SJSA1 (cell line): ENCODE measurements around the gene UPK1B. TPM values are rescaled to one million over a fixed set of nuclear protein-coding genes. Genes with fewer than 3 reads are reported as not detected.
A peak's percentile ranks its signal among the peaks of the same experiment; 100 is the strongest.

Experiments used
- DNase-seq, 2 experiments: peaks; one replicate each; pipeline ENCODE4 v3.0.0-alpha.2; 2015 to 2020; ENCODE audit warnings: low spot score in 2 of 2, low read depth in 1 of 2
- H3K27ac ChIP-seq: fragments of 250-450 bp; sonication (Bioruptor Pico); 2 replicates; pipeline ENCODE4 v1.5.1; 2020; ENCODE audit warnings: mild to moderate bottlenecking, moderate library complexity
- H3K27me3 ChIP-seq: fragments of 250-450 bp; sonication (Bioruptor Pico); replicated peaks from 2 replicates; pipeline ENCODE4 v1.5.1; 2020; ENCODE audit warnings: mild to moderate bottlenecking, moderate library complexity
- H3K36me3 ChIP-seq: fragments of 250-450 bp; sonication (Bioruptor Pico); 2 replicates; pipeline ENCODE4 v1.5.1; 2020; ENCODE audit warnings: mild to moderate bottlenecking
- H3K4me1 ChIP-seq: fragments of 250-450 bp; sonication (Bioruptor Pico); replicated peaks from 2 replicates; pipeline ENCODE4 v1.6.1; 2021; ENCODE audit warnings: mild to moderate bottlenecking
- H3K4me3 ChIP-seq: fragments of 250-450 bp; sonication (Bioruptor Pico); 2 replicates; pipeline ENCODE4 v1.5.1; 2020; ENCODE audit warnings: mild to moderate bottlenecking
- H3K9me3 ChIP-seq: fragments of 250-450 bp; sonication (Bioruptor Pico); replicated peaks from 2 replicates; pipeline ENCODE4 v1.5.1; 2020; ENCODE audit warnings: mild to moderate bottlenecking
- total RNA-seq: library from RNA; depleted of rRNA; stranded (reverse); fragments of >200 nt; shearing (Covaris generic); gene quantifications from 2 replicates; pipeline ENCODE4 v1.2.3, GENCODE V29; 2014

The UPK1B gene
- total RNA-seq, 1 experiment from 2014 or later: 0.18 TPM

- Histone ChIP-seq H3K27ac (no peak overlapping the region), H3K9me3 (no peaks in the 10 kb centered on the region), H3K36me3 (peaks cover 60% of the 10 kb centered on the region), H3K4me1 (no peaks in the 10 kb centered on the region), H3K27me3 (no peaks in the 10 kb centered on the region), H3K4me3 (no peak overlapping the region)
- DNase-seq: no peak
Observed at GRCh38 chr3:119221779-119222320, 48.5 kb downstream of the UPK1B start.

- DNase-seq: no peak
- no peaks in the 10 kb centered on the region for H3K9me3 ChIP-seq
- no peaks in the 10 kb centered on the region for H3K27me3 ChIP-seq
- peaks cover 64% of the 10 kb centered on the region for H3K36me3 ChIP-seq
- H3K4me3 ChIP-seq: no peak overlapping the region
- no peaks in the 10 kb centered on the region for H3K4me1 ChIP-seq
- no peak overlapping the region for H3K27ac ChIP-seq
Observed at GRCh38 chr3:119222391-119222790, 49.0 kb downstream of the UPK1B start.

GRCh38 chr3:119223511-119223910 lies 50.1 kb downstream of the UPK1B start:
- Histone ChIP-seq H3K4me1 (0 out of 2 replicates have a peak, but pooled peaks cover 2% of the 10 kb centered on the region), H3K9me3 (no peaks in the 10 kb centered on the region), H3K27ac (no peak overlapping the region), H3K36me3 (peaks cover 67% of the 10 kb centered on the region), H3K4me3 (no peak overlapping the region), H3K27me3 (no peaks in the 10 kb centered on the region)
- no peak for DNase-seq

GRCh38 chr3:119225121-119225520 lies 51.7 kb downstream of the UPK1B start:
- Histone ChIP-seq H3K27me3 (no peaks in the 10 kb centered on the region), H3K27ac (no peak overlapping the region), H3K9me3 (no peaks in the 10 kb centered on the region), H3K4me3 (no peak overlapping the region), H3K36me3 (peaks cover 71% of the 10 kb centered on the region), H3K4me1 (0 out of 2 replicates have a peak, but pooled peaks cover 2% of the 10 kb centered on the region)
- no peak for DNase-seq

- Histone ChIP-seq H3K27ac (no peak overlapping the region), H3K4me3 (no peak overlapping the region), H3K4me1 (0 out of 2 replicates have a peak, but pooled peaks cover 2% of the 10 kb centered on the region), H3K27me3 (no peaks in the 10 kb centered on the region), H3K9me3 (no peaks in the 10 kb centered on the region), H3K36me3 (peaks cover 70% of the 10 kb centered on the region)
- no peak for DNase-seq
Observed at GRCh38 chr3:119227070-119227850, 53.9 kb downstream of the UPK1B start.

- no peak for DNase-seq
- no peak overlapping the region for H3K27ac ChIP-seq
- H3K4me1 ChIP-seq: 0 out of 2 replicates have a peak, but pooled peaks cover 2% of the 10 kb centered on the region
- peaks cover 71% of the 10 kb centered on the region for H3K36me3 ChIP-seq
- no peaks in the 10 kb centered on the region for H3K27me3 ChIP-seq
- H3K4me3 ChIP-seq: no peak overlapping the region
- no peaks in the 10 kb centered on the region for H3K9me3 ChIP-seq
Observed at GRCh38 chr3:119228373-119229145, 55.2 kb downstream of the UPK1B start.

GRCh38 chr3:119229190-119229589 lies 55.8 kb downstream of the UPK1B start:
- Histone ChIP-seq H3K9me3 (no peaks in the 10 kb centered on the region), H3K4me3 (no peak overlapping the region), H3K27me3 (no peaks in the 10 kb centered on the region), H3K4me1 (0 out of 2 replicates have a peak, but pooled peaks cover 2% of the 10 kb centered on the region), H3K36me3 (peaks cover 74% of the 10 kb centered on the region), H3K27ac (no peak overlapping the region)
- DNase-seq: no peak

- no peak for DNase-seq
- peaks cover 9% of the 10 kb centered on the region for H3K4me1 ChIP-seq
- no peak overlapping the region for H3K27ac ChIP-seq
- H3K9me3 ChIP-seq: no peaks in the 10 kb centered on the region
- no peaks in the 10 kb centered on the region for H3K27me3 ChIP-seq
- no peak overlapping the region for H3K4me3 ChIP-seq
- H3K36me3 ChIP-seq: peaks cover 77% of the 10 kb centered on the region
Observed at GRCh38 chr3:119230071-119230470, 56.7 kb downstream of the UPK1B start.

GRCh38 chr3:119230745-119231144 lies 57.3 kb downstream of the UPK1B start:
- Histone ChIP-seq H3K27ac (no peak overlapping the region), H3K9me3 (no peaks in the 10 kb centered on the region), H3K4me1 (peaks cover 16% of the 10 kb centered on the region), H3K36me3 (peaks cover 81% of the 10 kb centered on the region), H3K27me3 (no peaks in the 10 kb centered on the region), H3K4me3 (no peak overlapping the region)
- DNase-seq: no peak

GRCh38 chr3:119234610-119235009 lies 61.2 kb downstream of the UPK1B start:
- Histone ChIP-seq H3K27ac (peak overlapping the region; percentile 68), H3K9me3 (no peaks in the 10 kb centered on the region), H3K36me3 (peaks cover 60% of the 10 kb centered on the region), H3K4me1 (peaks cover 25% of the 10 kb centered on the region), H3K27me3 (no peaks in the 10 kb centered on the region), H3K4me3 (no peak overlapping the region)
- no peak for DNase-seq

- Histone ChIP-seq H3K4me1 (peaks cover 26% of the 10 kb centered on the region), H3K4me3 (no peak overlapping the region), H3K27me3 (no peaks in the 10 kb centered on the region), H3K36me3 (peaks cover 54% of the 10 kb centered on the region), H3K27ac (peak overlapping the region; percentile 68), H3K9me3 (no peaks in the 10 kb centered on the region)
- peak in 1 of 2 experiments; percentile 53 for DNase-seq
Observed at GRCh38 chr3:119235151-119235550, 61.8 kb downstream of the UPK1B start.

GRCh38 chr3:119236756-119237155 lies 63.4 kb downstream of the UPK1B start:
- no peaks in the 10 kb centered on the region for H3K27me3 ChIP-seq
- peaks cover 35% of the 10 kb centered on the region for H3K4me1 ChIP-seq
- no peak for DNase-seq
- no peaks in the 10 kb centered on the region for H3K9me3 ChIP-seq
- peaks cover 49% of the 10 kb centered on the region for H3K36me3 ChIP-seq
- H3K27ac ChIP-seq: no peak overlapping the region
- no peak overlapping the region for H3K4me3 ChIP-seq

GRCh38 chr3:119237299-119237698 lies 63.9 kb downstream of the UPK1B start:
- peaks cover 44% of the 10 kb centered on the region for H3K36me3 ChIP-seq
- no peaks in the 10 kb centered on the region for H3K9me3 ChIP-seq
- no peak overlapping the region for H3K4me3 ChIP-seq
- H3K27ac ChIP-seq: no peak overlapping the region
- DNase-seq: no peak
- no peaks in the 10 kb centered on the region for H3K27me3 ChIP-seq
- H3K4me1 ChIP-seq: peaks cover 35% of the 10 kb centered on the region

- DNase-seq: no peak
- H3K9me3 ChIP-seq: no peaks in the 10 kb centered on the region
- H3K36me3 ChIP-seq: peaks cover 37% of the 10 kb centered on the region
- peaks cover 35% of the 10 kb centered on the region for H3K4me1 ChIP-seq
- no peaks in the 10 kb centered on the region for H3K27me3 ChIP-seq
- no peak overlapping the region for H3K4me3 ChIP-seq
- H3K27ac ChIP-seq: no peak overlapping the region
Observed at GRCh38 chr3:119238363-119238762, 65.0 kb downstream of the UPK1B start.
